GM23248 (cell line): ENCODE measurements around the gene MIS12.

Source experiments
- EZH2 ChIP-seq: fragments of 200-600 bp; sonication (generic); IDR thresholded peaks from 2 replicates; pipeline ENCODE4 v1.6.1; 2018; ENCODE audit warnings: antibody characterized with exemption, mild to moderate bottlenecking; ENCODE audit not compliant: insufficient read depth, poor library complexity, severe bottlenecking
- EZH2phosphoT487 ChIP-seq: fragments of 200-600 bp; sonication (generic); IDR thresholded peaks from 2 replicates; pipeline ENCODE4 v1.6.1; 2018; ENCODE audit warnings: antibody characterized with exemption, moderate library complexity, mild to moderate bottlenecking, low read depth; ENCODE audit not compliant: insufficient read depth

DNA sequence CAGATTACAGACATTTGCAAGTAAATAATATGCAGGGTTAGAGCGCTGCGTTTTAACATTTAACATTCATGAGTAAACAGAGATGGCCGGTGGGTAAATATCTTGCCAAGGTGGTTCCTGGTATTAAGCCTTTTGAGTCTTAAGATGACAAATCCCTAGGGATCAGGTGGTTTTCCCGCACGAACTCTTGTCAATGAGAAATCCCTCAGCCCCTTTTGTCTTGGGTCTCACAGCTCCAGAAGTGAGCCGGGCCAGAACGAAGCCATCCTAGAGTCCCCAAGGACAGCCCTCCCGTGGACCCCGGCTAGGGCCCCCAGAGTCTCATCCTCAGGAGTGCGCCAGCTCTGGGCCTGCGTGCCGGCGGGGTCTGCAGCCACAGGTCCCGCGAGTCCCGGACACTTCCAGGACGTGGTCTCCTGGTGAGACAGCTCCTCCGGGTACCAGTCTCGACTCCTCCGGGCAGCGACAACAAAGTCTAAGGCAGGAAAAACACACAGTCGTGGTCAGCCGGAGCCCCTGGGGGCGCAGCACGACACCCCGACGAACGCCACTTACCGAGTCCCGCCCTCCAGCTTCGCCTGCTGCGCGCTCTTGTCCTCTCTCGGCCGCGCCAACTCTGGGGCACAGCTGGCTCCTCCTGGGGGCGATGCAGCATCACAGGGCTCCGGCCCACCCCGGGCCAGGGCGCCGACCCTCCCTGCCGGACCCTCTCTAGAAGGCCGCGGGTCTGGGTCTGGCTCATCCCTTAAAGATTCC lies 13.3 kb downstream of the MIS12 start:
- no peak for TF ChIP-seq EZH2phosphoT487
- TF ChIP-seq EZH2 = no peak
